D721Med (cell line): ENCODE measurements around the gene P4HTM.

ENCODE experiments used
- DNase-seq: peaks from one replicate; pipeline ENCODE4 v3.0.0; 2011; ENCODE audit warnings: low spot score; ENCODE audit not compliant: insufficient read length
- FAIRE-seq: peaks from 2 replicates; lab custom pipeline; 2011; peaks lifted over from hg19 to GRCh38; lab: Jason Lieb, UNC
- CTCF ChIP-seq: IDR thresholded peaks from 2 replicates; pipeline ENCODE4 v1.5.1; 2012; ENCODE audit warnings: mild to moderate bottlenecking, control low read depth; ENCODE audit not compliant: insufficient read depth; ENCODE audit errors: missing control alignments

The P4HTM gene

GRCh38 chr3:48983096-48983495 lies 6.9 kb upstream of the P4HTM start:
- no peak for TF ChIP-seq CTCF
- DNase-seq: no peak
- FAIRE-seq: no peak

DNA sequence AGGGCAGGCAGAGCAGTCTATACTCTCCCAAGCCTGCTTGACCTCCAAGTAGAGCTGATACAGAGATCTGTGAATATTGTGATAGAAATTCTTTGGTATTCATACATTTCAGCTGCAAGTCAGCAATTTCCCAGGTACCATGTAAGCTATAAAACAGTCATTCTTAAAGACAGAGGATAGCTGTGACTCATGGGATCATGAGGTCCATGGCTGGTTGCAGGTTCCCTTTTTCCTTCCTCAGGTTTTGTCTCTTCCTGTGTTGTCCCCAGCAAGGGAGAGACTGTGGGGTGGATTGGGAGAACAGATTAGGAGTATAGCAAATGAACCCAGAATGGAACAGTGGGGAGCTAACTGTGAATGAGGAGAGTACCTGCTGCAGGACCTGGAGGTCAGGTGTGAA lies 5.4 kb upstream of the P4HTM start:
- DNase-seq (no peak), FAIRE-seq (no peak)
- no peak for TF ChIP-seq CTCF

DNA sequence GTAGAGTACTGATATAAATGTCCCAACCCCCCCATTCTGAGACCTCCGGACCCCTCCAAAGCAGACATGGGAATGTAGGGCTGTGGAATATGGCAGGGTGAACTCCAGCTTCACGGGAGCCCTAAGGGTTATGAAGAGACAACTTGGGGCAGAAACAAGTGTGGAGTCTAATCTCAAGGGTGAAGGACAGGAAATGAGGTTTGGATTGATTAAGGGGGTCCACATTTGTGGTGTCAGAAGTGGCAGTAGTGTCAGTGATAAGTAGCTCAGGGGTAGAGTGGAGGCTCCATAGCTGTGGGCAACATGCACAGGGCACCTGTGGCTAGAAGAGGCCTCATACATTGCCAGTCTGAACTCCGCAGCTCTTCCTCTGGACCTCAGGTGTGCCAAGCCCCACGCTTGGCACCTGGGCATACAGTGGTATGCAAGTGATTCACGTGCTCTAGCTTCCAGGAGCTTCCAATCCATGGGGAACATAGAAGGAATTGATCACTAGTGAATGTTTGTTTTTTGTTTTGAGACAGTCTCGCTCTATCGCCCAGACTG lies 4.1 kb upstream of the P4HTM start:
- TF ChIP-seq CTCF: no peak
- DNase-seq (no peak), FAIRE-seq (no peak)

DNA sequence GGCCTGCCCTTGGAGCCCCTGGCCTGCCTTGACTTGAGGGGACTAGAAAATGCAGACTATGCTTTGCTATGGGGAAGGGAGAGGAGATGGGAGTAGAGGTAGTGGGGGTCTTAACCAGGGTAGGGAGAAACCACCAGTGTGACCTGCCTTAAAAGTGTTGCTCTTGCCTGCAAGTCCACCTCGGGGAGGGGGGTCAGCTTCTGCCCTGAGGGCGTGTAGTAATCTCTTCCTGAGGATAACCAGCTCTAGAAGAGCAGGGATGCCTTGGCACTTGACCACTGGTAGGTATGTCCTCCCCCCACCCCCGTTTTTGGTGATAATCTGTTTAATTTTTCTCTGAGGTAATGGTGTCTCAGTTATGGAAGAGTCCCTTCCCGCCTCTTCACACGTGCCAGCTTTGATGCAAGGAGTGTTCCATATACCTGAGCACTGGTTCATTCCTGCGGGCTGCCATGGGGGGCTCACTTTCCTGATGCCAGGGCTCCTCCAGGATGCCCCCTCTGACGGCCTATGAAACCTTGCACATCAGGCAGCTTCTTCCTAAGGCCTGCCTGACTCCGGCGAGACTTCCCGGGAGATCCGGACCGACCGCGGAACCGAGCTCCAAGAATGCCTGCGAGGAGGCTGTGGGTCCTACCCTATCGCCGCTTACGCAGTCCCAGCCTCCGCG lies 780 bp upstream of the P4HTM start:
- FAIRE-seq: no peak
- no peak for DNase-seq
- no peak for TF ChIP-seq CTCF

- DNase-seq: peak; percentile 23
- no peak for TF ChIP-seq CTCF
- no peak for FAIRE-seq
These were observed 812 bp downstream of the P4HTM start for GRCh38 chr3:48990636-48991469.

DNA sequence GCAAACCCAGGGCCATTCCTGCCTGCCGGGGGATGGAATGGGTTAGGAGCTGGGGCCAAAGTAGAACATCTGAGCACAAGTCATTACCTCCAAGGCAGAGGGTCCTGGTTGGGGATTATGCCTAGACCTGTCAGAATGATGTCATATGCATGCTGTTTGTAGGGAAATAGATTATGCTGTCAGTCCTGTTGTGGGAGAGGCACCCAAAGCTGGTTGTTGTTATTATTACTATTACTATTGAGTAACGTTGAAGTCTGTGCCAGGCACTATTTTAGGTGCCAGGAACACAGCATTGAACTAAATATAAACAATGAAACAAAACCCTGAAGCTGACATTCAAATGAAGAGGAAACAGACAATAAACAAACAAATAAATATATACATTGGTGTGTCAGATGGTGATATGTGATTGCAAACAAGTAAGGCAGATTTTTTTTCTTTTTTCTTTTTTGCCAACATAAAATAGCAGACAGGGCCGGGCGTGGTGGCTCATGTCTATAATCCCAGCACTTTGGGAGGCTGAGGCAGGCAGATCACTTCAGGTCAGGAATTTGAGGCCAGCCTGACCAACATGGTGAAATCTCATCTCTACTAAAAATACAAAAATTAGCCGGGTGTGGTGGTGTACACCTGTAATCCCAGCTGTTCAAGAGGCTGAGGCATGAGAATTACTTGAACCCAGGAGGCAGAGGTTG lies 2.0 kb downstream of the P4HTM start:
- DNase-seq: no peak
- no peak for TF ChIP-seq CTCF
- FAIRE-seq: no peak
